Measurements from ENCODE around the gene NOS3. TPM values are rescaled to one million over a fixed set of nuclear protein-coding genes. Genes with fewer than 3 reads are reported as not detected.

The NOS3 gene
- total RNA-seq, 1 experiment from 2014 or later, result 0.71 TPM

DNA sequence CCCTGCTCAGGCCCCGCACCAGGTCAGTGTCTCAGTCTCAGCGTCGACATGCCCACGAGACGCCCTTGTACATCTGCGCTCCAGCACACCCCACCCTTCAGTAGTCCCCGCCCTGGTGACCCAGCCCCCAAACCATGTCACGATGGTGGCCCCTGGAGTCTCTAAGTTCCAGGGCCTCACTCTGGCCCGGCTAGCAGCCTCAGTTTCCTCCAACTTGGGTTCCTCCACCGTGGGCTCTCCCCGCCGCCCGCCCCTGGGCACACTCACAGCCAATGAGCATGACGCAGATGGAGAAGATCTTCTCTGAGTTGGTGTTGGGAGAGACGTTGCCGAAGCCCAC, 39.7 kb upstream of the NOS3 start:
- Mint-ChIP-seq H3K27me3 (ENCODE audit: unreplicated experiment) (peaks cover 95% of the 10 kb centered on the region), H3K4me3 (ENCODE audit: low read depth, unreplicated experiment) (no peak overlapping the region), H3K4me1 (ENCODE audit: low read depth, unreplicated experiment) (no peaks in the 10 kb centered on the region), H3K27ac (ENCODE audit: unreplicated experiment) (no peak overlapping the region), H3K36me3 (ENCODE audit: insufficient read depth, unreplicated experiment) (no peaks in the 10 kb centered on the region), H3K9me3 (ENCODE audit: low read depth, unreplicated experiment) (no peaks in the 10 kb centered on the region)
- CTCF ChIA-PET, result no interaction called here
- DNase-seq, result no peak
- no TSS peak for BruUV-seq (replicated peaks)
- intact Hi-C loops (cut with micrococcal nuclease; ENCODE audit: unreplicated experiment), result no loop called here
- TF ChIP-seq, protein P1, sequence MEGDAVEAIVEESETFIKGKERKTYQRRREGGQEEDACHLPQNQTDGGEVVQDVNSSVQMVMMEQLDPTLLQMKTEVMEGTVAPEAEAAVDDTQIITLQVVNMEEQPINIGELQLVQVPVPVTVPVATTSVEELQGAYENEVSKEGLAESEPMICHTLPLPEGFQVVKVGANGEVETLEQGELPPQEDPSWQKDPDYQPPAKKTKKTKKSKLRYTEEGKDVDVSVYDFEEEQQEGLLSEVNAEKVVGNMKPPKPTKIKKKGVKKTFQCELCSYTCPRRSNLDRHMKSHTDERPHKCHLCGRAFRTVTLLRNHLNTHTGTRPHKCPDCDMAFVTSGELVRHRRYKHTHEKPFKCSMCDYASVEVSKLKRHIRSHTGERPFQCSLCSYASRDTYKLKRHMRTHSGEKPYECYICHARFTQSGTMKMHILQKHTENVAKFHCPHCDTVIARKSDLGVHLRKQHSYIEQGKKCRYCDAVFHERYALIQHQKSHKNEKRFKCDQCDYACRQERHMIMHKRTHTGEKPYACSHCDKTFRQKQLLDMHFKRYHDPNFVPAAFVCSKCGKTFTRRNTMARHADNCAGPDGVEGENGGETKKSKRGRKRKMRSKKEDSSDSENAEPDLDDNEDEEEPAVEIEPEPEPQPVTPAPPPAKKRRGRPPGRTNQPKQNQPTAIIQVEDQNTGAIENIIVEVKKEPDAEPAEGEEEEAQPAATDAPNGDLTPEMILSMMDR (IDR thresholded peaks at IDR 0.05; ENCODE audit: unreplicated experiment), result no peak

DNA sequence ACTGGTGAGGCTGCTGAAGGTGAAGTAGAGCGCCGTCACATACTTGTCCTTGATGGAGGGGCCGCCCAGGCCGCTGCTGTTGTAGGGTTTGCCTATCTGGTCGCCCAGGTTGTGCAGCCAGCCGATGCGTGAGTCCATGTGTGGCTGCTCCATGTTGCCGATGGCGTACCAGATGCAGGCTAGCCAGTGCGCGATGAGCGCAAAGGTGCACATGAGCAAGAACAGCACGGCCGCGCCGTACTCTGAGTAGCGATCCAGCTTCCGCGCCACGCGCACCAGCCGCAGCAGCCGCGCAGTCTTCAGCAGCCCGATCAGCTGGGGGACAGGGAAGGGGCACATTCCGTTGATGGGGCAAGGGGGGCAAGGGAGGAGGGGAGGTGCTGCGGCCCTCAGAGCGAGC, 39.3 kb upstream of the NOS3 start:
- no peaks in the 10 kb centered on the region for H3K36me3 Mint-ChIP-seq (ENCODE audit: insufficient read depth, unreplicated experiment)
- no peaks in the 10 kb centered on the region for H3K4me1 Mint-ChIP-seq (ENCODE audit: low read depth, unreplicated experiment)
- intact Hi-C loops (cut with micrococcal nuclease; ENCODE audit: unreplicated experiment), result no loop called here
- H3K9me3 Mint-ChIP-seq (ENCODE audit: low read depth, unreplicated experiment), result no peaks in the 10 kb centered on the region
- no TSS peak for BruUV-seq (replicated peaks)
- H3K27ac Mint-ChIP-seq (ENCODE audit: unreplicated experiment), result no peak overlapping the region
- no peak for DNase-seq
- TF ChIP-seq, protein P1 (IDR thresholded peaks at IDR 0.05; ENCODE audit: unreplicated experiment), result no peak
- H3K4me3 Mint-ChIP-seq (ENCODE audit: low read depth, unreplicated experiment), result no peak overlapping the region
- peaks cover 95% of the 10 kb centered on the region for H3K27me3 Mint-ChIP-seq (ENCODE audit: unreplicated experiment)
- CTCF ChIA-PET, result no interaction called here

DNA sequence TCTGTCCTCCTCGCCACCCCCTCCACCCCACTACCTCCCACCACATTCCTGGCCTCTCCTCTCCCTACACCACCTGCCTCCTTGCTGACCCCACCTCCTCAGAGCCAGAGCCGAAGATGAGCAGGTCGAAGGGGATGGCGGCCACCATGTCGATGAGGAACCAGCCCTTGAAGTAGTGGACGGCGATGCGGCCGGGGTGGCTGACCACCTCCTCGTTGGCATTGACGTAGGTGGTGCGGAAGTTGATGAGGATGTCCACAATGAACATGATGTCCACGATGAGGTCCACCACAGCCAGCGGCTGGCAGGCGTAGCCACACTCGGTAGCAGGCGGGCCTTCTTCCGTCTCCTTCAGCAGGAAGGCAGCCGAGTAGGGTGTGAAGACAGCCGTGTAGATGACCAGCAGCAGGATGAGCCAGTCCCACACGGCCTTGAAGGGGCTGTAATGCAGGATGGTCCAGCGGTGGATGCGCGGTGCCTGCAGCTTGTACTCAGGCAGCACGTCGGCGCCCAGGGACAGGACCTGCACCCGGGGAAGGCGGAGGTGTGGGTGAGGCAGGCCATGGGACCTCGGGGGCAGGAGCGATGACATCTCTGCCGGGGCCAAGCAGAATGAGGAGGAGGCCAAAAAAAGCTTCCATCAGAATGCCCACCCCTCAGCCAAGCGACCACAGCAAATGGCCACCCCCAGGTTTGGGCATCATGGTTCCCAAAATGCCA, 38.3 kb upstream of the NOS3 start:
- Mint-ChIP-seq H3K27ac (ENCODE audit: unreplicated experiment) (no peak overlapping the region), H3K4me3 (ENCODE audit: low read depth, unreplicated experiment) (no peak overlapping the region), H3K4me1 (ENCODE audit: low read depth, unreplicated experiment) (no peaks in the 10 kb centered on the region), H3K27me3 (ENCODE audit: unreplicated experiment) (peaks cover 95% of the 10 kb centered on the region), H3K36me3 (ENCODE audit: insufficient read depth, unreplicated experiment) (no peaks in the 10 kb centered on the region), H3K9me3 (ENCODE audit: low read depth, unreplicated experiment) (no peaks in the 10 kb centered on the region)
- TF ChIP-seq, protein P1 (IDR thresholded peaks at IDR 0.05; ENCODE audit: unreplicated experiment), result no peak
- CTCF ChIA-PET, result no interaction called here
- BruUV-seq (replicated peaks), result no TSS peak
- intact Hi-C loops (cut with micrococcal nuclease; ENCODE audit: unreplicated experiment), result no loop called here
- no peak for DNase-seq

DNA sequence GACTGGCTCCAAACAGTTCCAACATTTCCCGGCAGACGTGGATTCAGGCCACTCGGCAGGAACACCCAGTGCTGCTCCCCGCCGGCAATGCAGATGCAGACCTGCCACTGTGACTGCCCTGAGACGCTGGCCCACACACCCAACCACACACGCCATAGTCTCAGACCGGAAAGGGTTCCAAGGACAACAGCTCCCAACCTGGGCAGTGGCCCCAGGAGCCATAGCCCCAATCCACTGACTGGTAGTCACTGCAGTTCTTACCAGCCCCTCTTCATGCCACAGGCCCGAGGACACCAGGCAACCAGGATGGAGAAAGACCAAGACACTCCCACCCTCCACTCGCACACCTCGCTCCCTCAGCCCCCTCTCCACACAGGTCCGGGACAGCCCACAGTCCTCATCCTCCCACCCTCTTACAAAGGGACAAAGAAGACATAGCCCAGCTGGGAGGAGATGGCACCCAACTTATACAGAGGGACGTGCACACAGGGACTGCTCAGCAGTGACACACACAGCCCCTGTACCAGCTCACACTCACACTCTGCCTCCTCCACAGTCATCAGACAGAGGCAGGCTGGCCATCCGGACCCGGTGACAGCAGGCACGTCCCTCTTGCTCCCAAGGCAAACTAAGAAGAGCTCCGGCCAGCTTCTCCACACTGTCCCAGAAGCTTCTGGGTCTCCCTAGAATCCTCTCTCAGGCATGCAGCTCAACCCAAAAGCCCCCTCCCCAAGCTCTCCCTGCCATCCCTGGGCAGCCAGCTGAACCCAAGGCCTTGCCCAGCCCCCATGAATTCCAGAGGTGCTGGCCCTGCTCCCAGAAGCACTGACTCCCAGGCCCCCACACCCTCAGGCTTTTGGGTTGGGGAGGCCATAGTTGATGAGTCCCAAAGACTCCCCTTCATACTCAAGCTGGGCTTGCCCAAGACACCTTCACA, 37.5 kb upstream of the NOS3 start:
- no TSS peak for BruUV-seq (replicated peaks)
- TF ChIP-seq, protein P1 (IDR thresholded peaks at IDR 0.05; ENCODE audit: unreplicated experiment), result no peak
- H3K4me1 Mint-ChIP-seq (ENCODE audit: low read depth, unreplicated experiment), result no peaks in the 10 kb centered on the region
- H3K27ac Mint-ChIP-seq (ENCODE audit: unreplicated experiment), result no peak overlapping the region
- intact Hi-C loops (cut with micrococcal nuclease; ENCODE audit: unreplicated experiment), result no loop called here
- peaks cover 95% of the 10 kb centered on the region for H3K27me3 Mint-ChIP-seq (ENCODE audit: unreplicated experiment)
- no peaks in the 10 kb centered on the region for H3K36me3 Mint-ChIP-seq (ENCODE audit: insufficient read depth, unreplicated experiment)
- DNase-seq, result no peak
- no peaks in the 10 kb centered on the region for H3K9me3 Mint-ChIP-seq (ENCODE audit: low read depth, unreplicated experiment)
- no peak overlapping the region for H3K4me3 Mint-ChIP-seq (ENCODE audit: low read depth, unreplicated experiment)
- CTCF ChIA-PET, result interaction anchor here (1.1 kb wide), 1 partner anchor 11 kb away, joined by 4 read pairs; no protein-coding TSS in a partner anchor

Measured in Calu3 (cell line).